GM12878 (cell line): ENCODE measurements around the gene SLC22A24. TPM values are rescaled to one million over a fixed set of nuclear protein-coding genes. Genes with fewer than 3 reads are reported as not detected.

Source experiments
- ATAC-seq: fragments of 200-7000 bp; cut with Tn5 transposase; 3 replicates; pipeline ENCODE4 v1.9.1; 2020; ENCODE audit warnings: mild to moderate bottlenecking, moderate library complexity
- BruUV-seq: library from RNA; stranded (reverse); fragments of 400-500 nt; replicated peaks from 2 replicates; lab custom pipeline; 2021; lab: Mats Ljungman, UMichigan
- CTCF ChIA-PET: fragments of 300-600 bp; sonication (Branson Sonifier 250); formaldehyde crosslinking; extraction: SDS; loops from one replicate; lab custom pipeline; 2021; ENCODE audit warnings: inconsistent platforms; lab: Yijun Ruan, JAX
- POLR2A ChIA-PET: fragments of 350-600 bp; formaldehyde crosslinking; extraction: SDS; loops from one replicate; lab custom pipeline; 2021; ENCODE audit warnings: inconsistent platforms; lab: Charles Lee
- RAD21 ChIA-PET: fragments of 300-600 bp; sonication (Branson Sonifier 250); formaldehyde crosslinking; loops from one replicate; lab custom pipeline; 2023; ENCODE audit warnings: antibody characterized with exemption; ENCODE audit not compliant: unreplicated experiment; lab: Charles Lee
- SMC1A ChIA-PET: fragments of 300-600 bp; sonication (Branson Sonifier 250); formaldehyde crosslinking; loops from one replicate; lab custom pipeline; 2023; ENCODE audit not compliant: unreplicated experiment, uncharacterized antibody; lab: Charles Lee
- DNase-seq: peaks from one replicate; pipeline ENCODE4 v3.0.0-alpha.2; 2011; ENCODE audit warnings: low read depth, low spot score
- FAIRE-seq: peaks from 3 replicates; lab custom pipeline; 2011; peaks lifted over from hg19 to GRCh38; lab: Jason Lieb, UNC
- H2AFZ ChIP-seq: 2 replicates; pipeline ENCODE4 v1.6.0; 2011; ENCODE audit warnings: low read depth, low read length, control low read depth; ENCODE audit not compliant: control insufficient read depth
- H3K27ac ChIP-seq: 2 replicates; pipeline ENCODE4 v1.5.1; 2011; ENCODE audit warnings: control low read depth; ENCODE audit not compliant: control insufficient read depth, insufficient read depth
- H3K27me3 ChIP-seq, 2 experiments: replicated peaks in 1 of 2; 2 replicates each; pipeline versions ENCODE4 v1.6.0 to v1.6.1; 2011; ENCODE audit warnings: low read length in 1 of 2; ENCODE audit not compliant: control insufficient read depth in 2 of 2, insufficient read depth in 2 of 2
- H3K36me3 ChIP-seq, 2 experiments: 2 replicates each; pipeline ENCODE4 v1.5.1; 2011; ENCODE audit warnings: low read length in 1 of 2; ENCODE audit not compliant: control insufficient read depth in 2 of 2, insufficient read depth in 2 of 2
- H3K4me1 ChIP-seq: 2 replicates; pipeline ENCODE4 v1.6.1; 2011; ENCODE audit warnings: mild to moderate bottlenecking, low read length, moderate library complexity, mixed read lengths; ENCODE audit not compliant: control insufficient read depth, insufficient read depth
- H3K4me2 ChIP-seq: 2 replicates; pipeline ENCODE4 v1.6.0; 2011; ENCODE audit warnings: control low read depth; ENCODE audit not compliant: control insufficient read depth, insufficient read depth
- H3K4me3 ChIP-seq: fragments of 200-600 bp; sonication (generic); 2 replicates; pipeline ENCODE4 v1.5.1; 2016
- H3K79me2 ChIP-seq: 2 replicates; pipeline ENCODE4 v1.6.0; 2011; ENCODE audit warnings: low read length; ENCODE audit not compliant: control insufficient read depth, insufficient read depth
- H3K9ac ChIP-seq: 2 replicates; pipeline ENCODE4 v1.8.0; 2011; ENCODE audit warnings: low read length, control low read depth, mixed read lengths; ENCODE audit not compliant: control insufficient read depth, insufficient read depth
- H3K9me3 ChIP-seq: replicated peaks from 3 replicates; pipeline ENCODE4 v1.5.1; 2011; ENCODE audit warnings: mild to moderate bottlenecking, low read length; ENCODE audit not compliant: control insufficient read depth, insufficient read depth
- H4K20me1 ChIP-seq: 2 replicates; pipeline ENCODE4 v1.6.0; 2011; ENCODE audit not compliant: control insufficient read depth, insufficient read depth
- EZH2 ChIP-seq: IDR thresholded peaks from 2 replicates; pipeline ENCODE4 v1.6.1; 2012; ENCODE audit warnings: low read depth, mild to moderate bottlenecking, control low read depth, inconsistent platforms, low read length, borderline replicate concordance; ENCODE audit not compliant: control insufficient read depth
- NR2C1 ChIP-seq: fragments of 450-650 bp; IDR thresholded peaks from 2 replicates; pipeline ENCODE4 v1.6.1; 2017; ENCODE audit warnings: antibody characterized with exemption, mild to moderate bottlenecking, moderate library complexity
- RAD51 ChIP-seq: fragments of 450-650 bp; IDR thresholded peaks from 2 replicates; pipeline ENCODE4 v1.6.1; 2016; ENCODE audit warnings: moderate library complexity, mild to moderate bottlenecking, inconsistent platforms
- RUNX3 ChIP-seq: IDR thresholded peaks from 2 replicates; pipeline ENCODE4 v1.6.1; 2012; ENCODE audit warnings: low read length, inconsistent platforms
- TCF3 ChIP-seq: IDR thresholded peaks from 2 replicates; pipeline ENCODE4 v1.6.1; 2012; ENCODE audit warnings: low read depth, mild to moderate bottlenecking, low read length, borderline replicate concordance; ENCODE audit not compliant: insufficient read depth
- YBX1 ChIP-seq: fragments of 450-650 bp; IDR thresholded peaks from 2 replicates; pipeline ENCODE4 v1.6.1; 2016; ENCODE audit warnings: antibody characterized with exemption
- WGBS: methylation state at CpG from one replicate; pipeline ENCODE4 v1.1.6; 2016; ENCODE audit warnings: low lambda C conversion rate; ENCODE audit not compliant: insufficient replicate concordance, insufficient coverage; ENCODE audit errors: missing lambda C conversion rate; 5-methylcytosine and 5-hydroxymethylcytosine counted together
- in situ Hi-C: fragments of 300-500 bp; cut with MboI; formaldehyde crosslinking; loops from 9 replicates; pipeline ENCODE4 v1.14.3; 2018; ENCODE audit warnings: mixed read lengths
- intact Hi-C: fragments of 100-400 bp; cut with micrococcal nuclease; formaldehyde crosslinking; loops from one replicate; pipeline ENCODE4 v1.14.2; 2022; ENCODE audit not compliant: unreplicated experiment
- polyA plus RNA-seq, 11 experiments: library from polyadenylated mRNA; depleted of rRNA in 4 of 11; unstranded in 6 of 11; stranded (reverse) in 5 of 11; fragments of >200 nt; fragmentation: Nextera tagmentation in 4 of 11; fragmentation: Illumina TruSeq in 1 of 11; extraction: Ambion mirVana in 4 of 11; extraction: Trizol in 1 of 11; gene quantifications; 1 replicate in 1 of 11; 2 replicates in 10 of 11; pipeline versions ENCODE4 v1.2.1 to v1.2.3, GENCODE V29; 2011 to 2016; ENCODE audit warnings: inconsistent platforms in 2 of 11, missing spikeins in 2 of 11, low read depth in 1 of 11
- total RNA-seq, 4 experiments: library from RNA; depleted of rRNA in 3 of 4; stranded (reverse); fragments of >200 nt in 3 of 4; fragmentation: Illumina TruSeq in 1 of 4; extraction: Trizol in 1 of 4; gene quantifications; 2 replicates each; pipeline versions ENCODE4 v1.2.1 to v1.2.3, GENCODE V29; 2013 to 2021
- TF ChIP-seq, protein P1 (sequence below): IDR thresholded peaks from 2 replicates; pipeline ENCODE4 v1.6.1; 2012; ENCODE audit warnings: low read depth, low read length, improper control_type of control experiment

The SLC22A24 gene
- total and polyA plus RNA-seq, 10 of the 15 experiments (the other 5 are each of a cell fraction or from before 2014, with no cell fraction given): not detected

DNA sequence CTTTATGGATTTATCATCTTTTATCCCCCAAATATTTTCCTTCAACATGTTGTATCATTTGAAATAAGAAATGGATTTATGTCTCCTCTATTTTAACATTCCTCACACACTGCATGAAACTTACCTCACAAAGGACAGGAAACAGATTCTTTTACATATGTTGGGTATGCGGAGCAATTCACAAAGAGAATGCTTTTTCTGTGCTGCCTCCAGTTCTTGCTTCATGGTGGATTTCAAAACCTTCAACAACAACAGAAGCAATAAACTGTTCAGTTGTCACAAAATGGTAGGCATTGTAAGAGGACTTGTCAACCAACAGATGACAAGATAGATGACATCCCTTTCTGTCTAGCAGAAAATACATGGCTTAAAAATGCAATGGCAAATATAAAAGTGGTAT is 36.5 kb upstream of the SLC22A24 start:
- in situ Hi-C loops: no loop called here
- BruUV-seq: no TSS peak
- WGBS: 100% methylated on average over 1 of the region's 1 CpG
- Histone ChIP-seq H3K27ac (no peak overlapping the region), H3K9ac (no peak overlapping the region), H3K36me3 (no peaks in the 10 kb centered on the region), H3K4me1 (no peaks in the 10 kb centered on the region), H3K4me2 (no peak overlapping the region), H4K20me1 (no peaks in the 10 kb centered on the region), H2AFZ (no peak overlapping the region), H3K79me2 (no peaks in the 10 kb centered on the region), H3K9me3 (no peaks in the 10 kb centered on the region), H3K27me3 (no peaks in the 10 kb centered on the region), H3K4me3 (no peak overlapping the region)
- RAD21 ChIA-PET: no interaction called here
- TF ChIP-seq EZH2 (no peak), RUNX3 (no peak), TCF3 (no peak), YBX1 (no peak), RAD51 (no peak), NR2C1 (no peak)
- TF ChIP-seq, protein P1, sequence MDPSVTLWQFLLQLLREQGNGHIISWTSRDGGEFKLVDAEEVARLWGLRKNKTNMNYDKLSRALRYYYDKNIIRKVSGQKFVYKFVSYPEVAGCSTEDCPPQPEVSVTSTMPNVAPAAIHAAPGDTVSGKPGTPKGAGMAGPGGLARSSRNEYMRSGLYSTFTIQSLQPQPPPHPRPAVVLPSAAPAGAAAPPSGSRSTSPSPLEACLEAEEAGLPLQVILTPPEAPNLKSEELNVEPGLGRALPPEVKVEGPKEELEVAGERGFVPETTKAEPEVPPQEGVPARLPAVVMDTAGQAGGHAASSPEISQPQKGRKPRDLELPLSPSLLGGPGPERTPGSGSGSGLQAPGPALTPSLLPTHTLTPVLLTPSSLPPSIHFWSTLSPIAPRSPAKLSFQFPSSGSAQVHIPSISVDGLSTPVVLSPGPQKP: no peak
- SMC1A ChIA-PET: interaction anchor here (0.6 kb wide), 1 partner anchor 420 kb away, joined by 3 read pairs; no protein-coding TSS in a partner anchor
- FAIRE-seq (no peak), DNase-seq (no peak), ATAC-seq (no peak)
- POLR2A ChIA-PET: no interaction called here
- CTCF ChIA-PET: no interaction called here
- intact Hi-C loops: no loop called here
